ENCODE measurements around the gene SLC52A1.
A peak's percentile ranks its signal among the peaks of the same experiment; 100 is the strongest.
"Not testable (repeated sequence)": the region's sequence is repeated elsewhere in the genome, so short reads cannot be mapped to it uniquely, and the experiment has no call there.

SLC52A1 gene

DNA sequence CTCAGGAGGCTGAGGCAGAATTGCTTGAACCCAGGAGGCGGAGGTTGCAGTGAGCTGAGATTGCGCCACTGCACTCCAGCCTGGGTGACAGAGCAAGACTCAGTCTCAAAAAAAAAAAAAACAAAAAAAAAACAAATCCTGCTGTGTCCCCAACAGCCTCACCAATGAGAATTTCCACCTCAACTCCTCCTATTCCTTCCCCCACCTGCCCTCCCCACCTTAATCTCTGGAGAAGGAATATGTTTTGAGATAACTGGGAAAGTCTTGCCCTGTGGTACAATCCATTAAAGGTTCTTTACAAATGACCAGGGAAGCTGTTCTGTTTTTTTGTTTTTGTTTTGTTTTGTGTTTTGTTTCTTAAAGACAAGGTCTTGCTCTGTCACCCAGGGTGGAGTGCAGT lies 5.1 kb downstream of the SLC52A1 start:
- DNase-seq = not testable (repeated sequence)

DNA sequence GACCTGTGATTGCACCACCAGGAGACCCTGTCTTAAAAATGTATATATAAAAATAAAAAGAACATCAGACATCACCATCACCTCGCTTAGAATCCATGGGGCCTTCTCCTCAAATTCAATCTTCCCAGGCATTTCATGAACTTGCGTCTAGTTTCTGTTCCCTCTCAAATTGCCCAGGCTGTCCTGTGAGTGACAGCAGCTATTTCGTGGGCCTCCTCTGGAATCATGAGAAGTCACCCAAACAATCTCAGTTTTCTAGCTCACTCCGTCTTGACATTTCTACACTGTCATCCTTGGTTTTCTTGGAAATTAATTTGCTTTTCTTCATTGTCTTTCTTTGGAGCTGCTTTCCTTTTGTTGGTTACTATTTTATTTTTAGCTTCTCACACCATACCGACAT lies 7.3 kb downstream of the SLC52A1 start:
- DNase-seq = no peak

DNA sequence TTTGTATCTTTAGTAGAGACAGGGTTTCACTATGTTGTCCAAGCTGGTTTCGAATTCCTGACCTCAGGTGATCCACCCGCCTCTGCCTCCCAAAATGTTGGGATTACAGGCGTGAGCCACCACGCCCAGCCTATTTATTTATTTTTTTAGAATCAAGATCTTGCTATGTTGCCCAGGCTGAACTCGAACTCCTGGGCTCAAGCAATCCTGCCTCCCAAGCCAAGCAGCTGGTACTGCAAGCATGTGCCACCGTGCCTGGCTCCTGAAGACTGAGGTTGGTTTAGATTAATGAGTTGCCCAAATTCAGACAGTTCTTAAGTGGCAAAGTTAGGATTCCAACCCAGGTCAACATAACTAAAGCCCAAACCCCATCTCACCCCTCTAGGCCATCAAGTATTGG lies 7.9 kb downstream of the SLC52A1 start:
- DNase-seq = no peak

DNA sequence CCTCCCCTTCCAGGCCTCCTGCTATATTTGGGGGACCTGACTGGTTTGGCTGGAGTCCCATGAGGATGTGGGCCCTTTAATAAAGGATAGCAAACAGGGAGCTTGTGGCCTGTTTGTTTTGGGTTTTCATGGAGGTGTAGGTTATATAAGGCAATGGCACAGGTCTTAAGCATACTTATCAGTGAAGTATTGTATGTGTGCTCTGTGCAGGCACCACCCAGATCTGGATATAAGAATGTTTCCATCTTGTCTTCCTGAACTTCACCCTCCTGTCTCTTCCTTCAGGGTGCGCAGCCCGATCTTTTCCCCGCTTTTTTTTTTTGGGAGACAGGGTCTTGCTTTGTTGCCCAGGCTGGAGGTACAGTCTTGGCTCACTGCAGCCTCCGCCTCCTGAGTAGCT lies 10.6 kb downstream of the SLC52A1 start:
- DNase-seq = no peak

DNA sequence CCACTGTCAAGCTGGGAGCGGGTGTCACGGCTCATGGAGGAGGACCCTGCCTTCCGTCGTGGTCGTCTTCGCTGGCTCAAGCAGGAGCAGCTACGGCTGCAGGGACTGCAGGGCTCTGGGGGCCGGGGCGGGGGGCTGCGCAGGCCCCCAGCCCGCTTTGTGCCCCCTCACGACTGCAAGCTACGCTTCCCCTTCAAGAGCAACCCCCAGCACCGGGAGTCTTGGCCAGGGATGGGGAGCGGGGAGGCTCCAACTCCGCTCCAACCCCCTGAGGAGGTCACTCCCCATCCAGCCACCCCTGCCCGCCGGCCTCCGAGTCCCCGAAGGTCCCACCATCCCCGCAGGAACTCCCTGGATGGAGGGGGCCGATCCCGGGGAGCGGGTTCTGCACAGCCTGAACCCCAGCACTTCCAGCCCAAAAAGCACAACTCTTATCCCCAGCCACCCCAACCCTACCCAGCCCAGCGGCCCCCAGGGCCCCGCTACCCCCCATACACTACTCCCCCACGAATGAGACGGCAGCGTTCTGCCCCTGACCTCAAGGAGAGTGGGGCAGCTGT lies 11.6 kb downstream of the SLC52A1 start:
- DNase-seq = no peak

DNA sequence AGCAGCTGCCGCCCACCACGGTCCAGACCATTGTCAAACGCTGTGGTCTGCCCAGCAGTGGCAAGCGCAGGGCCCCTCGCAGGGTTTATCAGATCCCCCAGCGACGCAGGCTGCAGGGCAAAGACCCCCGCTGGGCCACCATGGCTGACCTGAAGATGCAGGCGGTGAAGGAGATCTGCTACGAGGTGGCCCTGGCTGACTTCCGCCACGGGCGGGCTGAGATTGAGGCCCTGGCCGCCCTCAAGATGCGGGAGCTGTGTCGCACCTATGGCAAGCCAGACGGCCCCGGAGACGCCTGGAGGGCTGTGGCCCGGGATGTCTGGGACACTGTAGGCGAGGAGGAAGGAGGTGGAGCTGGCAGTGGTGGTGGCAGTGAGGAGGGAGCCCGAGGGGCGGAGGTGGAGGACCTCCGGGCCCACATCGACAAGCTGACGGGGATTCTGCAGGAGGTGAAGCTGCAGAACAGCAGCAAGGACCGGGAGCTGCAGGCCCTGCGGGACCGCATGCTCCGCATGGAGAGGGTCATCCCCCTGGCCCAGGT lies 13.0 kb downstream of the SLC52A1 start:
- DNase-seq = no peak

DNA sequence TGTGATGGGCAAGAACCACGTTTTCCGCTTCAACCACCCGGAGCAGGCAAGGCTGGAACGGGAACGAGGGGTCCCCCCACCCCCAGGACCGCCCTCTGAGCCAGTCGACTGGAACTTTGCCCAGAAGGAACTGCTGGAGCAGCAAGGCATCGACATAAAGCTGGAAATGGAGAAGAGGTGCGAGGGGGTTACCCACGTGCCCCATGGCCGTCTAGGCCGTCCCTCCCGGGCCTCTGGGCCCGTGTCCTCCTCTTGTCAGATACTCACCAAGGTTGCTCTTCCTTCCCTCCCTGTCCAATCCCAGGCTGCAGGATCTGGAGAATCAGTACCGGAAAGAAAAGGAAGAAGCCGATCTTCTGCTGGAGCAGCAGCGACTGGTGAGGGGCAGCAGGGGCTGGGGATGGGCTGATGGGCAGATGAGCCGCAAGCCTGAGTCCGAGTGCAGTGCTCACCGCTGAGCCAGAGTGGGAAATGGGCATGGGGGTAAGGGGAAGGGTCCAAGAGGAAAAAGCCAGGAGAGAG lies 14.7 kb downstream of the SLC52A1 start:
- DNase-seq = no peak

DNA sequence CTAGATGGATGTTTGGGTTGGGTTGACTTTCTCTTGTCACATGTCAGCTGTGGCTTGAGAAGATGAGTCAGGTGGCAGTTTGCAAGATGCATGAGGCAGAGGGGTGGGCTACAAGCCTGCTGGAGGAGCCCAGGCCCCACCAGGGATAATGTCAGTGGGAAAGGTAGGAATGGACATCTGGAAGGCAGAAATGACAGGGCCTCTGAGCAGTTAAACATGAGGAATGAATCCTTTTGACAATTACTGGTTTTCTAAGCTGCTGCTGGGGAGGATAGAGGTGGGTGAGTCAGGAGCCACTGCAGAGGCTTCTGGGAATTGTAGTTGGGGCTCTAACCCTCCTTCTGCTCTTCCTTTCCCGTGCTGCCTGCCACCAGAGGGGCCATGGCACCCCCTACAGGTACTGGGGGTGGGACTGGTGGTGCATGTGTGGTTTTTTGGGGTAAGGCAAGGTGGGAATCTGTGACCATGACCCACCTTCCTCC lies 15.7 kb downstream of the SLC52A1 start:
- DNase-seq = no peak

DNA sequence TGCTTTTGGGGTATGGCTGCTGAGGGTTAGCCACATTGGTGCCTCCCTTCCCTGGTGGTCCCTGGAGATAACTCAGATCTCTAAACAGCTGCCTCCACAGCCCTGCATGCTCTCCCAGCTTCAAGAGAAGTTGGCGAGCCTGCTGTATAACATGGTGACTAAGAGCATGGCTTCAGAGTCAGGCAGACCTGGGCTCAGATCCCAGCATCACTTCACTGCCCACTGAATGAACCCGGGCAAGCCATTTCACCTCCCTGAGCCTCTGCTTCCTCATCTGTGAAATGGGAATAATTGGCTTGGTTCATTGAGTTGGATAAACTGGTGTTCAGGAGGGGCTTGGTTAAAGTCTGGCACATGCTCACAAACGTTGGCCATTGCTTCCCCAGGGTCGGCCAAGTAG lies 20.9 kb downstream of the SLC52A1 start:
- no peak for DNase-seq

DNA sequence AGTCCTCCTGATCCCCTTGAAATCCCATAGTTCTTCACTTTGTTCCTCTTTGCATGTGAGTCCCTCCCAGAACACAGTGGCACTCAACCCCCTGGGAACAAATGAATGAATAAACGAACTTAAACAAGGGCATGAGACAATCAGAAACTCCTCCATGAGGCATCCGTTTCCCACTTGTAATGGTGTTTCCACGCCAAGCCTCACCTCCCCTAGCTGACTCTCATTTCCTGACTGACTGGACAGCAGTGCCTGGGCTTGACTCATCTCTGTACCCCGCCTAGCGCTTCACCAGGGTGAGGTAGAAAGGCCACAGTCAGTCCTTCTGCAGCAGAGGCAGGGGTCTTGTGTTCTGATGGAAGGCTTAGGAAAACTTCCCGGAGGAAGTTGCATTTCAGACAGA lies 23.3 kb downstream of the SLC52A1 start:
- DNase-seq = no peak

DNA sequence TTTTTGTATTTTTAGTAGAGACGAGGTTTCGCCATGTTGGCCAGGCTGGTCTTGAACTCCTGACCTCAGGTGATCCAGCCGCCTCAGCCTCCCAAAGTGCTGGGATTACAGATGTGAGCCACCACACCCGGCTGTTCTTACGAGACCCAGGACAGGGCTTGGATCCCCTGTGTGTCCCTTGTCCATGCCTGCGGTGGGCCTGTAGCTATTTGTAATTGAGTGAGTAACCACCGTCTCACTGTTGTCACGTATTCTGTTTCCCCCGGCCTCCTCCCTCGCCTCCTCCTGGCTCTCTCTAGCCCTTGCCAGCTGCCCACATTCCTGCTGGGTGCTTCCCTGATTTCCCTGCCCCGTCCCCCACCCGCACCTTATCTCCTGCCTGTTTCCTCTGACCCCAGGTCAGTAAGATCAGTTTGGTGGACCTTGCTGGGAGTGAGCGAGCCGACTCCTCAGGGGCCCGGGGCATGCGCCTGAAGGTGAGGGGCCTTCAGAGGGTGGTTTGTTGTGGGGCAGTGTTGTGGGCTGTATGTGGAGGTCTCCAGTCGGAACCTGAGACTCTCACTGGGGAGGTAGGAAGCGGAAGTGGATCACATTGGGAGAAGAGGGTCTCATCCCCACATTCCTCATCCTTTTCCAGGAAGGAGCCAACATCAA lies 31.9 kb downstream of the SLC52A1 start:
- DNase-seq = no peak

DNA sequence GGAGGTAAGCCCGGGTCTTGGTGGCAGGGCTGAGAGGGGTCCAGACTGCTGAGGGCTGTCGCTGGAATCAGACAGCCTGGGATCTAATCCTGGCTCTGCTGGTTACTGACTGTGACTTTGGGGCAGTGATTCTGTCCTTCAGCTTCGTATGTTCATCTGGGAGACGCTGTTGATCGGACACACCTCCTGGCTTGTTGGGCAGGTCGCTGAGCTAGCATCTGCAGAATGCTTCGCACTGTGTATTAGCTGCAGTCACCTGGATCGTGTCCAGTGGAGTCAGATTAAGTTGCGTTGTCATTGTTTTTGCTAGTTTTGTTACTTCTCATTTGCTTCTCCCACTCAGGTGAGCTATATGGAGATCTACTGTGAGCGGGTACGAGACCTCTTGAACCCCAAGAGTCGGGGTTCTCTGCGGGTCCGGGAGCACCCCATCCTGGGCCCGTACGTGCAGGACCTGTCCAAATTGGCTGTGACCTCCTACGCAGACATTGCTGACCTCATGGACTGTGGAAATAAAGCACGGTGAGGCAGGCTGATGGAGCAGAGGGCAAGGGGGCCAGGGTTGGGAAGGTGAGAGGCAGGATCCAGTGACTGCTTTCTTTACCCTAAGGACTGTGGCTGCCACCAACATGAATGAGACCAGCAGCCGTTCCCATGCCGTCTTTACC lies 33.0 kb downstream of the SLC52A1 start:
- DNase-seq = no peak

DNA sequence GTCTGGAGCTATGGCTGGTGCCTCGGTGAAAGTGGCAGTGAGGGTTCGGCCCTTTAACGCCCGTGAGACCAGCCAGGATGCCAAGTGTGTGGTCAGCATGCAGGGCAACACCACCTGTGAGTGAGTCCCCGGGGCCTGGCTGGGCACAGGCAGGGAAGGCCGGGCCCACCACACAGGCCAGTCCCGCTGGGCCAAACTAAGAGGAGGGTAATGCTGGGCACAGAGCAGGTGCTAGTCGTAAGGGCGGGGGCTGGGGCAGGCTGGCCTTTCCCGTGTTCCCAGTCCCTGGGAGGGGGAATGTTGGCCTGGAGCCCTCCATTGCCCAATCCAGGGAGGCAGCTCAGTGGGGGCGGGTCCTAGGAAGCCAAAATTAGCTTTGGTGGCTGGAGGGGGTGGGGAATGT lies 35.0 kb downstream of the SLC52A1 start:
- no peak for DNase-seq

DNA sequence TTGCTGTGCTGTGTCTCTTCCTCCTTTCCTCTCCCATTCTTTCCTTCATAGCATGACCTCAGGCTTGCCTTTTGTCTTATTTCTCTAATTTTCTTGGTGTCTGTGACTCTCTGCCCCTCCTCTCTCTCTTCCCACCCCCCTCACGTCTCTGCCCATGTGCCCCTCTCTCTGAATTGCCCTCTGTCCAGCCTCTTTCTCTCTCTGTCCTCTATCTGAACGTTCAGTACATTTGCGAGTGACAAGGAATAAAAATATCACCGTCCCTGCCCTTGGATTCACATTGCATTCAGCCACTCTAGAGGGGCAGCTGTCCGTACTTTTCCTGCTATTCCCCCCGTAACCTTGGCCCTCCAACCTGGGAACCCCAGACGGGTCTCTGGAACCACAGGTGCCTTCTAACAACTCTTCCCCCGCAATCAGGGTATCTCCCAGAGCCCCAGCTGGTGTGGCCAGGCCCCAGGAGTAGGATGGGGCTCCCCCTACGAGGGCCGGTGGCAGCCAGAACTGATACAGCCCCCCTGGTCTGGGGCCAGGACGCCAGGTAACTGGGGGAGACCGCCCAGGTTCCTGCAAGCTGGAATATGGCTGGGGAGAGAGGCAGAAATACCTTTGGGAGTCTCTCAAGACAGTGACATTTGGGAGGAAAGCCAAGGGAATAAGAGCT lies 35.7 kb downstream of the SLC52A1 start:
- no peak for DNase-seq

DNA sequence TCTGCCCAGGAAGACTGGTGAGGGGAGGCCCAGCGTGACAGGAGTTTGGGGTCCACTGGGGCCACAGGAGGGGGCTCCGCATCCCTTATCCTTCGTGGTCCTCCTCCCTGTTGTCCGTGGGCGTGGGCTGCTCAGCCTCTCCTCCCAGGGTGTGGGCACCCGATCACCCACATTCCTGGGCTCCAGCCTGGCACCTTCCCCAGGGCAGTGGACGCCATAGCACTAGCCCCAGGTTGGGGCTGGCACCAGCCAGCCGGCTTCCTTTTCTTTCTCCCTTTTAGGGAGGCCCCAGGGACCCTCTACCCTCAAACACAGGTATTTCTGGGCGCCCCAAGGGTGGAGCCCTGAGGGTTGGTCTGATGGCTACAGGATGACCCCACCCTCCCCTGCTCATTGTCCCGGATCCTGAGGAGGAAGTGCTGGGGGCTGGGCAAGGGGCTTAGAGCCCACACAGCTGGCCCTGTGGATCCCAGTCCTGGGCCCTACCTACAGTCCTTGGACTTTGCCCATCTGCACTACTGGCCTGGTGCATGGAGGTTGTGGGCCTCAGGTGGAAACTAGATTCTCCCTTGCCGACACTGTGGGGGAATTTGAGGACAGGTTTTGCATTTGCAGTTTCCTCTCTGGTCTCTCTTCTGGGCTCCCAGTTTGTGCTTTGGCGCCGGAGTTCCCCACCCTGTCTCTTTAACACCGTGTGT lies 36.3 kb downstream of the SLC52A1 start:
- DNase-seq = peak; percentile 29

DNA sequence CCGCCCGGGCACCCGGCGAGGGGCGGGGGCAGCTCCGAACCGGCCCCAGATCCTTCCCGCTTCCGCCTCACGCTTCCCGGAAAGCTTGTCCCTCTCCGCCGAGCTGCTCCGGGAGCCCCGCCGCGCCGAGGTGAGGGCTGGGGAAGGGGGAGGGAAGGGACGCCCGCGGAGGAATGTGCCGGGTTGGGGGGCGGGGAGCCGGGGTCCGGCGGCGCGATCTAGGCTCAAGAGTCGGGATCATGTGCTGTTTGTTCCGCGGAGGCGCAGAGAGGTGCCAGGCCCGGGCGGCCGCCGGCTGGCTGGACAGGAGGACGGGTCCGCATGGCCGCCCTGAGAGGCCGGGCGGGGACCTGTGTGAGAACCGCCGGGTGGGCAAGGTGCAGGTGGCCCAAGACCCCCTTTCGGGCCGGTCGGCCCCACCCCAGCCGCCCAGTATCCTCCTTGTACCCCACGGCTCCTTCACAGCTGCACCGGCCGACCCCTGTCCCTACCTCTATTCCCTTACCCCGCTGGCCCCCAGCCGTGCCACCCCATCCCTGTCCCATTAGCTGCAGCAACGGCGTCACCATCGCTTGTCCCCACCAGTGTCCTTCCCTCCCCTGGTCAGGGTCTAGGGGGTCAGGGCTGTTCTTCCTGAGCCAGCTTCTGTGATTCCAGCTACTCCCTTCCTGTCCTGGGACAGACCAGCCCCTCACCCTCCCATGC lies 37.0 kb downstream of the SLC52A1 start:
- DNase-seq = no peak

DNA sequence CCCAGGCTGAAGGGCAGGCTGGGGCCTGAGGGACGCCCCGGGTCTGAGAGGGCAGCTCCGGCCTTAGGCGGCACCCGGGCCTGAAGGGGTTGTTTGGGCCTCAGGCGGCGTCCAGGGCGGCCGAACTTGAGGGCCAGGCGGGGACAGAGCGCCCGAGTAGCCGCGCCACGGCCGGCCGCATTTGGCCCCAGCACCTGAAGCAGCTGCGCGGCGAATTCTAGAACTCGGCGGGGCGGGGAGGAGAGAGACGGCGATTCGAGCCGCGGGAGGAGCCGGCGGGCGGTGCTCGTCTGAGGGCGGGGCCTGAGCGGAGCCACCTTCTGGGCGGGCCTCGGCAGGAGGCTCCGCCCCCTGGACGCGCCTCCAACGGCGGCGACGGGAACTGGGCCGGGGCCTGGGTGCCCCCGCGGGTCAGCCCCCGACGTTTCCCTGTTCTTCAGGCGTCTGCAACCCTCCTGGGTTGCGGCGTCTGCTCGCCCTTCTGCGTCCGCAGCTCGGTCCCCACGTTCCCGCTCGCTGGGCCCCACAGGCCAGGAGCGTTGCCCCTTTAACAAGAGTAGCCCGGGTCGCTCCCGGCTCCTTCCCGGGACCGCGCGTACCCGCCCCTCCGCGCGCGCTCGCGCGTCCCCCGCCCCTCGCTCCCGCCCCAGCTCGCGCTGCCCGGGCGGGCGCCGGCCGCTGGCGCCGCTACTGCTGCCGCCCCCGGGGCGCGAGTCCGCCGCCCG lies 37.8 kb downstream of the SLC52A1 start, which contains the start of the genes INCA1 and KIF1C:
INCA1 (minus strand) TSS at position 221 of the 725 bp plus-strand sequence. CDS start 3,085 bp downstream, outside the sequence.
KIF1C (plus strand) TSS at position 649 of the 725 bp plus-strand sequence. CDS start 2,297 bp downstream, outside the sequence.
- DNase-seq = peak; percentile 95

DNA sequence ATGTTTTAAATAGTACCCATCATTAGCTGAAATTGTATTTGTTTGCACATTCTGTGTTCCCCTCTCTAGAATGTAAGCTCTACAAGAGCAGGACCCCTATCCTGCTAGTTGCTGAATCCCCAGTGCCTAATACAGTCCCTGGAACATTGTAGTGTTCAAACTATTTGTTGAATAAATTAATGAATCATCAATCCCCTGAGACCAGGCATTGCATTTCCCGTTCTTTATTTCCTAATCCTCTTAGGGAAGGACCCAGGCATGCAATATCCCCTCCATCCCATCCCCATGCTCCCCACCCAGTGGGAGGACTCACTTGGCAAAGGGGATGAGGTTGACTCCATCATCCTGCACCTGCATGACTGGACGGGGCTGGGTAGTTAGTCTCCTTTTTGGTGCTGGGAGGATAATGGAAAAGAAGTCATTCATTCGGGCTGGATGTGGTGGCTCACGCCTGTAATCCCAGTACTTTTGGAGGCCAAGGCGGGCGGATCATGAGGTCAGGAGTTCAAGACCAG lies 41.1 kb downstream of the SLC52A1 start:
- DNase-seq = no peak

DNA sequence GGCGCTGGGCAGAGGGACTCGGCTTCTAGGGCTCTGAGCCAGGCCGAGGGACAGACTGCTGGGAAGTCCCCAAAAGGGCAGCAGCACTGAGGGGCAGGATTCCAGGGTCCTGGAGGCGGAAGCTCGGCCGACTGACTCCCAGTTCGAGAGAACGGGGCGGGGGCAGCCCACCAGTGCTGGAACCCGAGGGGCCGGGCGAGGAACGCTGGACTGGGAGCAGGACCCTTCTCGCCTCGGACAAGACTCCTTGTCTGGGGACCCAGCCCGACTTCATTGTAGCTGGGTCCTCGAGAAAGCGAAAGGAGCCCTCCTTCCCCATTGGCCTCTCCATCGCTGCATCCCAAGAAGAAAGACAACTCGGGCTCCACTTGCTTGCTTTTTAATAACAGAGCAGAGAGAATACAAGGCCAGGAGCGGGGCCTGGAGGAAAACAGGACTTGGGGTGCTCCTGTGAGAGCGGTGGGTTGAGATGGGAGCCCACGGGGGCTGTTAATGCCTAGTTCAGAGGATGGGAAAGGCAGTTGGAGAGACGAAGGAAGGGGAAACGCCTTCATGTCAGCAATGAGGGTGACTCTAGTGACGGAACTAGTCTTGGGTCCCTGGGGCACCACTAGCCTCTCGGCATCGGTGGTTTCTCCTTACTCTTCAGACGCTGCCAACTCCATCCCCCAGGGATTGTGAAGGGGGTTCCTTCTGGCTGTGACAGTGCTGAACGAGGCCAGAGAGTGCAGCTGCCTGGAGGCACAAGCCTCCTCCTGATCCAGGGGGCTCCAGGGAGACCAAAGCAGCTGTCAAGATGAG lies 47.3 kb downstream of the SLC52A1 start:
- no peak for DNase-seq
